Measurements from ENCODE around the gene PNN.
A peak's percentile ranks its signal among the peaks of the same experiment; 100 is the strongest.
"Not testable (repeated sequence)": the region's sequence is repeated elsewhere in the genome, so short reads cannot be mapped to it uniquely, and the experiment has no call there.

Gene PNN

GRCh38 chr14:39174560-39175444, at the start of gene PNN:
Gene PNN, plus strand, starts transcription at chr14:39175254. Its CDS starts 26 bp downstream, at chr14:39175280.
- H3K36me3 ChIP-seq (replicated peaks) = peaks cover 34% of the 10 kb centered on the region
- no peak for TF ChIP-seq CTCF (IDR thresholded peaks at IDR 0.05; ENCODE audit: low read depth, low read length, missing control alignments)
- peak within 1 kb of the TSS; percentile 97 for H3K4me3 ChIP-seq (ENCODE audit: low read depth, low read length)
- peak; percentile 99 for DNase-seq
- in situ Hi-C loops (cut with HindIII; ENCODE audit: low pct_ligation_motif_present, low sequenced_read_pairs) = no loop called here
- peak within 1 kb of the TSS; percentile 88 for H3K27ac ChIP-seq
- H3K27me3 ChIP-seq (replicated peaks) = no peaks in the 10 kb centered on the region

- H3K27ac ChIP-seq; H3K36me3 ChIP-seq (replicated peaks); in situ Hi-C loops (cut with HindIII; ENCODE audit: low pct_ligation_motif_present, low sequenced_read_pairs): not testable (repeated sequence)
These were observed 37.2 kb upstream of the PNN start for GRCh38 chr14:39137835-39138234.

GRCh38 chr14:39138440-39138839, 36.6 kb upstream of the PNN start:
- Histone ChIP-seq H3K27ac (no peak overlapping the region), H3K4me3 (ENCODE audit: low read depth, low read length) (no peak overlapping the region), H3K36me3 (replicated peaks) (peaks cover 11% of the 10 kb centered on the region), H3K27me3 (replicated peaks) (no peaks in the 10 kb centered on the region)
- no peak for DNase-seq
- no peak for TF ChIP-seq CTCF (IDR thresholded peaks at IDR 0.05; ENCODE audit: low read depth, low read length, missing control alignments)
- in situ Hi-C loops (cut with HindIII; ENCODE audit: low pct_ligation_motif_present, low sequenced_read_pairs) = no loop called here

More at GRCh38 chr14:39137835-39138234, 37.2 kb upstream of the PNN start:
- not testable (repeated sequence) for H3K4me3 ChIP-seq (ENCODE audit: low read depth, low read length); DNase-seq; H3K27me3 ChIP-seq (replicated peaks)

- Histone ChIP-seq H3K27ac (no peak overlapping the region), H3K27me3 (replicated peaks) (no peaks in the 10 kb centered on the region), H3K4me3 (ENCODE audit: low read depth, low read length) (no peak overlapping the region), H3K36me3 (replicated peaks) (peaks cover 11% of the 10 kb centered on the region)
- DNase-seq = no peak
- in situ Hi-C loops (cut with HindIII; ENCODE audit: low pct_ligation_motif_present, low sequenced_read_pairs) = no loop called here
- no peak for TF ChIP-seq CTCF (IDR thresholded peaks at IDR 0.05; ENCODE audit: low read depth, low read length, missing control alignments)
These were observed 34.9 kb upstream of the PNN start for GRCh38 chr14:39140170-39140569.

GRCh38 chr14:39141623-39142022, 33.4 kb upstream of the PNN start:
- H3K36me3 ChIP-seq (replicated peaks); DNase-seq; in situ Hi-C loops (cut with HindIII; ENCODE audit: low pct_ligation_motif_present, low sequenced_read_pairs); H3K27me3 ChIP-seq (replicated peaks); H3K4me3 ChIP-seq (ENCODE audit: low read depth, low read length); H3K27ac ChIP-seq: not testable (repeated sequence)

GRCh38 chr14:39143226-39143625, 31.8 kb upstream of the PNN start:
- H3K4me3 ChIP-seq (ENCODE audit: low read depth, low read length); in situ Hi-C loops (cut with HindIII; ENCODE audit: low pct_ligation_motif_present, low sequenced_read_pairs); DNase-seq; H3K27ac ChIP-seq; H3K27me3 ChIP-seq (replicated peaks): not testable (repeated sequence)
- peaks cover 13% of the 10 kb centered on the region for H3K36me3 ChIP-seq (replicated peaks)

GRCh38 chr14:39145266-39145966, 29.6 kb upstream of the PNN start:
- in situ Hi-C loops (cut with HindIII; ENCODE audit: low pct_ligation_motif_present, low sequenced_read_pairs) = no loop called here
- no peaks in the 10 kb centered on the region for H3K27me3 ChIP-seq (replicated peaks)
- H3K27ac ChIP-seq = no peak overlapping the region
- DNase-seq = no peak
- TF ChIP-seq CTCF (IDR thresholded peaks at IDR 0.05; ENCODE audit: low read depth, low read length, missing control alignments) = no peak
- H3K36me3 ChIP-seq (replicated peaks) = peaks cover 15% of the 10 kb centered on the region
- no peak overlapping the region for H3K4me3 ChIP-seq (ENCODE audit: low read depth, low read length)

Data from brain microvascular endothelial cell (primary cell).